Measurements from ENCODE around the gene CUL9.

DNA sequence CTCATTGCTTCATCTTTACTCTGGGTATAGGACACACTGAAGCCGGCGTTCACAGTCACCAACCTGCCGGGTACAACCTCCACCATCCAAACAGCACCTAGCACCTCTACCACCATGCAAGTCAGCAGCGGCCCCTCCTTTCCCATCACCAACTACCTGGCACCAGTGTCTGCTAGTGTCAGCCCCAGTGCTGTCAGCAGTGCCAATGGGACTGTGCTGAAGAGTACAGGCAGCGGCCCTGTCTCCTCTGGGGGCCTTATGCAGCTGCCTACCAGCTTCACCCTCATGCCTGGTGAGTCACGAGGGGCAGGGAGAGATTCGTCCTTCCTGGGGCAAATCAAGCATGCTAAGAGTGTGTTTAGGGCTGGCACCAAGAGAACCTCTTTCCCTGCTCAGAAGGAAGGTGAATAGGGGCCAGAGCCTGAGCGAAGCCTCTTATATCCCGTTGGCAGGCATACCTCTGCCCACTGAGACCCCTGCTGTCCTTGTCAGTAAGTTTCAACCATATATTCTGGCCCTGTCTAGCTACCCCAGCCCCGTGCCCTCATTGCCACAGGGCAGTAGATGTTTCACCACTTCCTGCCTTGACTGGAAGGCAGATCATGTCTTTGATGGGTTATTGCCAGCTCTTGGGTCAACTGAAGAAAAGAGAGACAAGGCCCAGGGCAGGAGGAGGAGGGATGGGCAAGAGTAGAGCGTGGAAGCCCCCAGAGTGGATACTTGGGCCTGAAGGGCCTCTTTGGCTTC is 6.1 kb upstream of the CUL9 start:
- TF ChIP-seq, protein P1, sequence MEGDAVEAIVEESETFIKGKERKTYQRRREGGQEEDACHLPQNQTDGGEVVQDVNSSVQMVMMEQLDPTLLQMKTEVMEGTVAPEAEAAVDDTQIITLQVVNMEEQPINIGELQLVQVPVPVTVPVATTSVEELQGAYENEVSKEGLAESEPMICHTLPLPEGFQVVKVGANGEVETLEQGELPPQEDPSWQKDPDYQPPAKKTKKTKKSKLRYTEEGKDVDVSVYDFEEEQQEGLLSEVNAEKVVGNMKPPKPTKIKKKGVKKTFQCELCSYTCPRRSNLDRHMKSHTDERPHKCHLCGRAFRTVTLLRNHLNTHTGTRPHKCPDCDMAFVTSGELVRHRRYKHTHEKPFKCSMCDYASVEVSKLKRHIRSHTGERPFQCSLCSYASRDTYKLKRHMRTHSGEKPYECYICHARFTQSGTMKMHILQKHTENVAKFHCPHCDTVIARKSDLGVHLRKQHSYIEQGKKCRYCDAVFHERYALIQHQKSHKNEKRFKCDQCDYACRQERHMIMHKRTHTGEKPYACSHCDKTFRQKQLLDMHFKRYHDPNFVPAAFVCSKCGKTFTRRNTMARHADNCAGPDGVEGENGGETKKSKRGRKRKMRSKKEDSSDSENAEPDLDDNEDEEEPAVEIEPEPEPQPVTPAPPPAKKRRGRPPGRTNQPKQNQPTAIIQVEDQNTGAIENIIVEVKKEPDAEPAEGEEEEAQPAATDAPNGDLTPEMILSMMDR (conservative IDR thresholded peaks at IDR 0.05; ENCODE audit: low read depth, low read length): no peak
- TF ChIP-seq EZH2 (IDR thresholded peaks at IDR 0.05; ENCODE audit: low read length, unreplicated experiment) (no peak), EZH2phosphoT487 (IDR thresholded peaks at IDR 0.05; ENCODE audit: borderline replicate concordance, low read length) (no peak)
